Measurements from ENCODE around the gene HNRNPLL. TPM values are rescaled to one million over a fixed set of nuclear protein-coding genes. Genes with fewer than 3 reads are reported as not detected.

HNRNPLL gene
- total RNA-seq, 1 donor from 2014 or later = 79.8 TPM

- no peaks in the 10 kb centered on the region for H3K4me1 Mint-ChIP-seq (ENCODE audit: low read depth, unreplicated experiment)
- no peaks in the 10 kb centered on the region for H3K36me3 Mint-ChIP-seq (ENCODE audit: unreplicated experiment)
- no peaks in the 10 kb centered on the region for H3K9me3 Mint-ChIP-seq (ENCODE audit: unreplicated experiment)
- H3K27me3 Mint-ChIP-seq (ENCODE audit: unreplicated experiment) = no peaks in the 10 kb centered on the region
- no peak overlapping the region for H3K27ac Mint-ChIP-seq (ENCODE audit: unreplicated experiment)
- TF ChIP-seq CTCF (IDR thresholded peaks at IDR 0.05; ENCODE audit: partially characterized antibody, unreplicated experiment) = no peak
- no peak overlapping the region for H3K4me3 Mint-ChIP-seq (ENCODE audit: unreplicated experiment)
- DNase-seq = no peak
Measured at GRCh38 chr2:38565333-38565732, 37.4 kb downstream of the HNRNPLL start.

GRCh38 chr2:38561691-38562090 lies 41.0 kb downstream of the HNRNPLL start:
- H3K4me1 Mint-ChIP-seq (ENCODE audit: low read depth, unreplicated experiment) = no peaks in the 10 kb centered on the region
- H3K27me3 Mint-ChIP-seq (ENCODE audit: unreplicated experiment) = no peaks in the 10 kb centered on the region
- H3K4me3 Mint-ChIP-seq (ENCODE audit: unreplicated experiment) = no peak overlapping the region
- no peak for DNase-seq
- no peak overlapping the region for H3K27ac Mint-ChIP-seq (ENCODE audit: unreplicated experiment)
- no peak for TF ChIP-seq CTCF (IDR thresholded peaks at IDR 0.05; ENCODE audit: partially characterized antibody, unreplicated experiment)
- no peaks in the 10 kb centered on the region for H3K36me3 Mint-ChIP-seq (ENCODE audit: unreplicated experiment)
- H3K9me3 Mint-ChIP-seq (ENCODE audit: unreplicated experiment) = no peaks in the 10 kb centered on the region

GRCh38 chr2:38560092-38560491 lies 42.6 kb downstream of the HNRNPLL start:
- H3K36me3 Mint-ChIP-seq (ENCODE audit: unreplicated experiment) = no peaks in the 10 kb centered on the region
- TF ChIP-seq CTCF (IDR thresholded peaks at IDR 0.05; ENCODE audit: partially characterized antibody, unreplicated experiment) = no peak
- no peaks in the 10 kb centered on the region for H3K4me1 Mint-ChIP-seq (ENCODE audit: low read depth, unreplicated experiment)
- DNase-seq = no peak
- no peaks in the 10 kb centered on the region for H3K27me3 Mint-ChIP-seq (ENCODE audit: unreplicated experiment)
- H3K9me3 Mint-ChIP-seq (ENCODE audit: unreplicated experiment) = no peaks in the 10 kb centered on the region
- H3K4me3 Mint-ChIP-seq (ENCODE audit: unreplicated experiment) = no peak overlapping the region
- H3K27ac Mint-ChIP-seq (ENCODE audit: unreplicated experiment) = no peak overlapping the region

- no peak for DNase-seq
- no peaks in the 10 kb centered on the region for H3K4me1 Mint-ChIP-seq (ENCODE audit: low read depth, unreplicated experiment)
- H3K36me3 Mint-ChIP-seq (ENCODE audit: unreplicated experiment) = no peaks in the 10 kb centered on the region
- no peak for TF ChIP-seq CTCF (IDR thresholded peaks at IDR 0.05; ENCODE audit: partially characterized antibody, unreplicated experiment)
- no peak overlapping the region for H3K27ac Mint-ChIP-seq (ENCODE audit: unreplicated experiment)
- H3K4me3 Mint-ChIP-seq (ENCODE audit: unreplicated experiment) = no peak overlapping the region
- H3K9me3 Mint-ChIP-seq (ENCODE audit: unreplicated experiment) = no peaks in the 10 kb centered on the region
- H3K27me3 Mint-ChIP-seq (ENCODE audit: unreplicated experiment) = peaks cover 2% of the 10 kb centered on the region
Measured at GRCh38 chr2:38557981-38558380, 44.7 kb downstream of the HNRNPLL start.

- Mint-ChIP-seq H3K36me3 (ENCODE audit: unreplicated experiment) (no peaks in the 10 kb centered on the region), H3K9me3 (ENCODE audit: unreplicated experiment) (no peaks in the 10 kb centered on the region), H3K4me1 (ENCODE audit: low read depth, unreplicated experiment) (no peaks in the 10 kb centered on the region), H3K4me3 (ENCODE audit: unreplicated experiment) (no peak overlapping the region), H3K27ac (ENCODE audit: unreplicated experiment) (no peak overlapping the region), H3K27me3 (ENCODE audit: unreplicated experiment) (peaks cover 2% of the 10 kb centered on the region)
- no peak for DNase-seq
- TF ChIP-seq CTCF (IDR thresholded peaks at IDR 0.05; ENCODE audit: partially characterized antibody, unreplicated experiment) = no peak
Measured at GRCh38 chr2:38557217-38557616, 45.5 kb downstream of the HNRNPLL start.
